Neural progenitor cell (in vitro differentiated cells): ENCODE measurements around the gene TUBB2A. TPM values are rescaled to one million over a fixed set of nuclear protein-coding genes. Genes with fewer than 3 reads are reported as not detected.
"Not testable (repeated sequence)": the region's sequence is repeated elsewhere in the genome, so short reads cannot be mapped to it uniquely, and the experiment has no call there.

Source experiments
- DNase-seq: peaks from one replicate; pipeline ENCODE4 v3.0.0-alpha.2; 2016; ENCODE audit warnings: low spot score
- H2AFZ ChIP-seq: fragments of 200-600 bp; sonication (generic); replicated peaks from 2 replicates; pipeline ENCODE4 v1.6.1; 2016; ENCODE audit warnings: antibody characterized with exemption
- H3F3A ChIP-seq: fragments of 200-600 bp; sonication (generic); 2 replicates; pipeline ENCODE4 v1.6.1; 2016; ENCODE audit warnings: antibody characterized with exemption, low read depth
- H3K27ac ChIP-seq: fragments of 200-600 bp; sonication (generic); 2 replicates; pipeline ENCODE4 v1.5.1; 2016; ENCODE audit warnings: mild to moderate bottlenecking
- H3K27me3 ChIP-seq: fragments of 200-600 bp; sonication (generic); 2 replicates; pipeline ENCODE4 v1.6.1; 2016; ENCODE audit warnings: mild to moderate bottlenecking, moderate library complexity
- H3K36me3 ChIP-seq: fragments of 200-600 bp; sonication (generic); 2 replicates; pipeline ENCODE4 v1.5.1; 2016
- H3K4me1 ChIP-seq: fragments of 200-600 bp; sonication (generic); 2 replicates; pipeline ENCODE4 v1.6.1; 2016; ENCODE audit warnings: mixed run types
- H3K4me2 ChIP-seq: fragments of 200-600 bp; sonication (generic); 2 replicates; pipeline ENCODE4 v1.6.1; 2016
- H3K4me3 ChIP-seq: fragments of 200-600 bp; sonication (generic); 2 replicates; pipeline ENCODE4 v1.5.1; 2016
- H3K79me2 ChIP-seq: fragments of 200-600 bp; sonication (generic); 2 replicates; pipeline ENCODE4 v1.6.1; 2016; ENCODE audit warnings: low read depth
- H3K9ac ChIP-seq: fragments of 200-600 bp; sonication (generic); 2 replicates; pipeline ENCODE4 v1.6.1; 2016
- H3K9me3 ChIP-seq: fragments of 200-600 bp; sonication (generic); 2 replicates; pipeline ENCODE4 v1.5.1; 2016; ENCODE audit warnings: low read depth
- H4K20me1 ChIP-seq: fragments of 200-600 bp; sonication (generic); 2 replicates; pipeline ENCODE4 v1.6.1; 2016; ENCODE audit warnings: low read depth
- H3K27ac Mint-ChIP-seq: 3 replicates; pipeline ENCODE4 v1.8.0; 2021; ENCODE audit warnings: mixed read lengths
- H3K27me3 Mint-ChIP-seq: 2 replicates; pipeline ENCODE4 v1.8.0; 2022; ENCODE audit warnings: low read depth, mild to moderate bottlenecking, inconsistent platforms, moderate library complexity, mixed read lengths; ENCODE audit not compliant: insufficient read depth
- H3K36me3 Mint-ChIP-seq: 3 replicates; pipeline ENCODE4 v1.8.0; 2021; ENCODE audit warnings: mixed read lengths
- H3K4me1 Mint-ChIP-seq: 3 replicates; pipeline ENCODE4 v1.8.0; 2021; ENCODE audit warnings: mixed read lengths
- H3K4me3 Mint-ChIP-seq: 3 replicates; pipeline ENCODE4 v1.8.0; 2021; ENCODE audit warnings: mild to moderate bottlenecking, moderate library complexity, mixed read lengths
- H3K9me3 Mint-ChIP-seq: 3 replicates; pipeline ENCODE4 v1.8.0; 2020; ENCODE audit warnings: mixed read lengths
- CTCF ChIP-seq: fragments of 200-600 bp; sonication (generic); IDR thresholded peaks from 2 replicates; pipeline ENCODE4 v1.5.1; 2017; ENCODE audit warnings: antibody characterized with exemption, mild to moderate bottlenecking
- EZH2 ChIP-seq: fragments of 200-600 bp; sonication (generic); IDR thresholded peaks from 2 replicates; pipeline ENCODE4 v1.6.1; 2017; ENCODE audit warnings: antibody characterized with exemption, mild to moderate bottlenecking, moderate library complexity
- EZH2phosphoT487 ChIP-seq: fragments of 200-600 bp; sonication (generic); IDR thresholded peaks from 2 replicates; pipeline ENCODE4 v1.6.1; 2017; ENCODE audit warnings: antibody characterized with exemption
- total RNA-seq: library from RNA; depleted of rRNA; stranded (reverse); fragments of >200 nt; gene quantifications from 2 replicates; pipeline ENCODE4 v1.2.3, GENCODE V29; 2015; ENCODE audit warnings: low replicate concordance

The TUBB2A gene
- total RNA-seq, 1 donor from 2014 or later = 57.9 TPM

DNA sequence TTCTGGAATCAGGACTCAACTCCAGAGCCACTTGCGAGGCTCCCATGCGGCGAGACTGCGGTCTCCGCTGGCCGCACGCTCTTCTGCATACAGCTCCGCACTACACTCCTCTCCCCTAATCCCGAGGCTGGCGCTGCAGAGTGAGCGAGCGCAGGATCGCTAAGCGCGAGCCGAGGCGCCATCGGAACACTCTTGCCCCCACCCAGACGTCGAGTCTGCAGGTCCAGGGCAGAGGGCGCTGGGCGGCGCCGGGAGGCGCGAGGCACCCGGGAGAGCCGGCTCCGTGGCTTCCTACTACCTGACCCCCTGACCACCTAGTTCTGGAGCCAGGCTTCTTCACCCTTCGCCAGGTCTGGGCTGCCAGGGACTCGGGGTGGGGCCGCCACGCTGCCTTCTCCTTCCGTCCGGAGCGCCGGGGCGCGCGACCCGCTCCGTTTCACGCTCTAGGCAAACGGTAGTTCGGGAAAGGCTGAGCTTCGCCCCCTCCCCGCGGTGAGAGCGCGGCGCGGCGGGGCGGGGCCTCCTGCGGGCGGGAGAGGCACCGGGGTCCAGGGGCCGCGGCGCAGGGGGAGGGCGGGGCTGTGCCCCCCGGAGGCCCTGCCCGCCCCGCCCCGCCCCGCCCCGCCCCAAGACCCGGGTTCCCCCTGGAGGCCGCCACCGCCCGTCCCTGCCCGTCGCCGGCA lies 5.4 kb upstream of the TUBB2A start:
- H3K4me1 ChIP-seq = peaks cover 79% of the 10 kb centered on the region
- no peaks in the 10 kb centered on the region for H3K36me3 ChIP-seq
- no peak overlapping the region for H3K9ac ChIP-seq
- H4K20me1 ChIP-seq = peaks cover 7% of the 10 kb centered on the region
- peaks cover 95% of the 10 kb centered on the region for H3F3A ChIP-seq
- peak overlapping the region; percentile 23 for H2AFZ ChIP-seq
- peak overlapping the region; percentile 51 for H3K4me3 ChIP-seq
- H3K27ac Mint-ChIP-seq = peak overlapping the region; percentile 94
- peak; percentile 54 for TF ChIP-seq EZH2
- TF ChIP-seq CTCF = peak; percentile 25
- no peak for TF ChIP-seq EZH2phosphoT487
- H3K79me2 ChIP-seq = no peaks in the 10 kb centered on the region
- DNase-seq = peak; percentile 93
- H3K27me3 ChIP-seq = no peaks in the 10 kb centered on the region
- H3K4me1 Mint-ChIP-seq = peaks cover 39% of the 10 kb centered on the region
- H3K27me3 Mint-ChIP-seq = peaks cover 6% of the 10 kb centered on the region
- peaks cover under 1% of the 10 kb centered on the region for H3K9me3 Mint-ChIP-seq
- no peaks in the 10 kb centered on the region for H3K36me3 Mint-ChIP-seq
- peak overlapping the region; percentile 23 for H3K27ac ChIP-seq
- H3K4me3 Mint-ChIP-seq = peak overlapping the region; percentile 90
- H3K9me3 ChIP-seq = no peaks in the 10 kb centered on the region
- peak overlapping the region; percentile 84 for H3K4me2 ChIP-seq

- H3K36me3 Mint-ChIP-seq = no peaks in the 10 kb centered on the region
- H3K36me3 ChIP-seq = no peaks in the 10 kb centered on the region
- peak overlapping the region; percentile 84 for H3K4me2 ChIP-seq
- TF ChIP-seq EZH2 (no peak), CTCF (no peak), EZH2phosphoT487 (no peak)
- peaks cover 91% of the 10 kb centered on the region for H3F3A ChIP-seq
- H3K9me3 Mint-ChIP-seq = no peaks in the 10 kb centered on the region
- H3K27ac ChIP-seq = no peak overlapping the region
- peaks cover 7% of the 10 kb centered on the region for H4K20me1 ChIP-seq
- H3K4me1 ChIP-seq = peaks cover 73% of the 10 kb centered on the region
- peak; percentile 38 for DNase-seq
- H3K9me3 ChIP-seq = no peaks in the 10 kb centered on the region
- H2AFZ ChIP-seq = no peak overlapping the region
- H3K4me1 Mint-ChIP-seq = peaks cover 39% of the 10 kb centered on the region
- peaks cover 6% of the 10 kb centered on the region for H3K27me3 Mint-ChIP-seq
- H3K27me3 ChIP-seq = no peaks in the 10 kb centered on the region
- peaks cover under 1% of the 10 kb centered on the region for H3K79me2 ChIP-seq
- H3K4me3 ChIP-seq = peak overlapping the region; percentile 51
- peak overlapping the region; percentile 42 for H3K27ac Mint-ChIP-seq
- peak overlapping the region; percentile 90 for H3K4me3 Mint-ChIP-seq
- H3K9ac ChIP-seq = no peak overlapping the region
Measured at GRCh38 chr6:3162067-3162497, 4.7 kb upstream of the TUBB2A start.

GRCh38 chr6:3159805-3160781 lies 2.7 kb upstream of the TUBB2A start:
- peak; percentile 36 for DNase-seq
- H3K4me2 ChIP-seq = peak overlapping the region; percentile 31
- peaks cover 56% of the 10 kb centered on the region for H3K4me1 ChIP-seq
- no peak overlapping the region for H3K4me3 ChIP-seq
- H3K27ac ChIP-seq = no peak overlapping the region
- H3K4me3 Mint-ChIP-seq = peak overlapping the region; percentile 73
- H3K9me3 ChIP-seq = no peaks in the 10 kb centered on the region
- no peaks in the 10 kb centered on the region for H3K36me3 ChIP-seq
- peak overlapping the region; percentile 61 for H3K27ac Mint-ChIP-seq
- no peaks in the 10 kb centered on the region for H3K9me3 Mint-ChIP-seq
- peaks cover 53% of the 10 kb centered on the region for H3K4me1 Mint-ChIP-seq
- TF ChIP-seq CTCF (no peak), EZH2phosphoT487 (no peak), EZH2 (no peak)
- peaks cover 12% of the 10 kb centered on the region for H4K20me1 ChIP-seq
- H3K79me2 ChIP-seq = peaks cover 5% of the 10 kb centered on the region
- H3K27me3 Mint-ChIP-seq = peaks cover 6% of the 10 kb centered on the region
- no peak overlapping the region for H3K9ac ChIP-seq
- H3K36me3 Mint-ChIP-seq = peaks cover 7% of the 10 kb centered on the region
- no peak overlapping the region for H2AFZ ChIP-seq
- H3K27me3 ChIP-seq = no peaks in the 10 kb centered on the region
- peaks cover 73% of the 10 kb centered on the region for H3F3A ChIP-seq

DNA sequence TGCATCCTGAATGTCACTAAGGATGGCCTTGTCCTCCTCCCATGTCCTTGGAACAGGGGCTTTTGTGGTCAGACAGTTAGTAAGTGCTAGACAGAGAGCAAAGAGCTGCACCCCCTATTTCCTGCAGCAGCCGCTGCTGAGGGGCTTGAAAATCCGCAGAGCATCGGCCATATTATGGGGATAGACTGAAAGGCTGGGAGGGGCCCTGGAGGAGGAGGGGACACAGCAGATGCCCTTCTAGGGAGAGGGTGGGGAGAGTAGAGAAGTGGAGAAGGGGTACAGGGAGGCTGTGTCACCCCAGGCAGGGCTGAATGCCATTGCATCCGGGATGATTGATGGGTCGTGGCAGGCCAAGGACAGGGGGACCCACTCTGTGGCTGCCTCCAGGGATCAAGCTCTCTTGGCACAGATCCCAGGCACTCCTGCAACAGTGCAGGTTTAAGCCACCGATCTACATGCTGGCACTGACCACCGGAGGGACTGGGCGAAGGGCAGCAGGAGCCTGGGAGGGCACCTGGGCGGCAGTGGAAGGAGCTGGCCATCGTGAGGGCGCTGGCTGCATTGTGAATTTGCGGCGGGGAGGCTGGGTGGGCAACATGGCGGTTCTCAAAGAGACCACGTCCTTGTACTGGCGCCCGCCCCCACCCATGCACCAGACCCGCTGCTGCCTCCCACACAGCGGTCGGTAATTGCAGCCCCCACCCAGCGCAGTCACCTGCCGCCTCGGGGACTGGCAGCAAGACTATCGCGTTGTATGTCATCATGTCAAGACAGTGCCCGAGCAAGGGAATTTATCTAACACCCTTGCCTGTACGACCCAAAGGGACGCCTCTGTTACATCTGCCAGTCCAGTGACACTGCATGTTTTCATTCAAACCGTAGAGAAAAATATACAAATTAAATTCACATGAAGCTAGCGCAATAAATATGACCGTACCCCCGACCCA lies 887 bp downstream of the TUBB2A start:
- Histone ChIP-seq H4K20me1 (peaks cover 12% of the 10 kb centered on the region), H3K4me1 (peaks cover 37% of the 10 kb centered on the region), H2AFZ (peak overlapping the region; percentile 93), H3K4me3 (peak overlapping the region; percentile 91), H3F3A (peaks cover 51% of the 10 kb centered on the region), H3K4me2 (peak overlapping the region; percentile 100)
- Mint-ChIP-seq H3K4me3 (peak overlapping the region; percentile 98), H3K27ac (peak overlapping the region; percentile 96), H3K36me3 (peaks cover 27% of the 10 kb centered on the region), H3K4me1 (peaks cover 50% of the 10 kb centered on the region)
- H3K9me3 Mint-ChIP-seq, H3K9ac ChIP-seq, H3K27me3 Mint-ChIP-seq, H3K9me3 ChIP-seq, H3K27me3 ChIP-seq, H3K36me3 ChIP-seq, H3K27ac ChIP-seq, H3K79me2 ChIP-seq: not testable (repeated sequence)
- peak; percentile 39 for DNase-seq
